ENCODE data around the gene PNLIPRP3.
"Not testable (repeated sequence)": the region's sequence is repeated elsewhere in the genome, so short reads cannot be mapped to it uniquely, and the experiment has no call there.

Gene PNLIPRP3

GRCh38 chr10:116427671-116428070 is at the start of gene PNLIPRP3:
TSS of gene PNLIPRP3 (plus strand) at chr10:116427847. CDS start at chr10:116428013, 166 bp downstream.
- no peak for ATAC-seq

GRCh38 chr10:116382290-116382689 is 45.4 kb upstream of the PNLIPRP3 start:
- no peak for ATAC-seq

DNA sequence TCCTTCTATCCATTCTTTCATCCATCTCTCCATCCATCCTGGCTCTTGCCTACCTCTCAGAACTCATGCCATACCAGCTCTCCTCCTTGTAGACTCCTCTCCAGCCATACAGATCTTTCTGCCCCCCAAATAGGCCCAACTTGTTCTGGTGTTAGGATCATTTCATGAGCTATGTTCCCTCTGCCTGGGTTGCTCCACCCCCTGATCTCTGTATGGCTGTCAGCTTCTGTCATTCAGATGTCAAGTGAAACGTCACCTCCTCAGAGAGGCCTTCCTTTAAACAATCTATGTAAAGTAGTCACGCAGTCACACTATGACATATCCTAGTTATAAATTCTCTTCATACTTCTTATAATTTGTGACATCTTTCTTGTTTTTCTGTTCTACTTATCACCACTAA is 42.3 kb upstream of the PNLIPRP3 start:
- no peak for ATAC-seq

DNA sequence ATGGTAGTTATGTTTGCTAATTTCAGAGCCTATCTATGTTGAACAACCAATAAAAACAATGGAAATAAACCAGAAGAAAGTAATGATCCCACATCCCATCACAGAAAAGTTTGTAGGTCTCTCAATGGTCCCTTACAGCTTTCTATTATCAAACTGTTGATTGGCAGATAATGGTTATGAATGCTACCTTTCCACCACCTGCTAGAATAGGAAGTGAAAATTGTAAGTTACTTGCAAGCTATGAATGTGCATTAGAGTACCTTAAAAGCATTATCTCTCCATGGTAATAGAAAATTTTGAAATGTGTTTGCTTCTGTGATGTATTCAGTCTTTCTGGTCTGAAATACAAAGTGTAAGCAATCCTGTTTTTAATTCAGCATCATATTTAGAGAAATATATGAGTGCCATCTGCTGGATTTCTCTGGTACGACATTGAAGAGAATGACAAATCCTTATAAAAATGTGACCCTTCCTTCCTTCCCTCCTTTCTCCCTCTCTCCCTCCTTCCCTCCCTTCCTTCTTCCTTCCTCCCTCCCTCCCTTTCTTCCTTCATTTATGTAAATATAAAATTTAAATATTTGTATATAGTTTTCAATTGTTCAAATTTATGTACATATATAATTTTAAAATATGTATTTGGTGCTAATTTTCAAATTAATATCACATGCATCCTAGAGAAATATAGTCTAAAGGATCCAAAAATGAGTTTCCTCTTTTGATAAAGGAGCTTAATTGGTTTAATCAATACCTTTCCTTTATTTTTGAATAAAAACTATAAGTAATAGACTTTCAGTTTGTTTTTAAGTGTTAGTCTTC is 41.4 kb upstream of the PNLIPRP3 start:
- ATAC-seq = no peak

DNA sequence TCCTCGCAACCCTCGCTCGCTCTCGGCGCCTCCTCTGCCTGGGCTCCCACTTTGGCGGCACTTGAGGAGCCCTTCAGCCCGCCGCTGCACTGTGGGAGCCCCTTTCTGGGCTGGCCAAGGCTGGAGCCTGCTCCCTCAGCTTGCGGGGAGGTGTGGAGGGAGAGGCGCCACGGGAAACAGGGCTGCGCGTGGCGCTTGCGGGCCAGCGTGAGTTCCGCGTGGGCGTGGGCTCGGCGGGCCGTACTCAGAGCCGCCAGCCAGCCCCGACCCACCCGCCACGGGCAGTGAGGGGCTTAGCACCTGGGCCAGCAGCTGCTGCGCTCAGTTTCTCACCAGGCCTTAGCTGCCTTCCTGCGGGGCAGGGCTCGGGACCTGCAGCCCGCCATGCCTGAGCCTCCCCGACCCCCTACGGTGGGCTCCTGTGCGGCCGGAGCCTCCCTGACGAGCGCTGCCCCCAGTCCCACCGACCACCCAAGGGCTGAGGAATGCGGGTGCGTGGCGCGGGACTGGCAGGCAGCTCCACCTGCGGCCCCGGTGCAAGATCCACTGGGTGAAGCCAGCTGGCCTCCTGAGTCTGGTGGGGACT is 34.3 kb upstream of the PNLIPRP3 start:
- not testable (repeated sequence) for ATAC-seq

GRCh38 chr10:116395223-116395985 is 32.2 kb upstream of the PNLIPRP3 start:
- no peak for ATAC-seq

GRCh38 chr10:116398224-116398623 is 29.4 kb upstream of the PNLIPRP3 start:
- no peak for ATAC-seq

GRCh38 chr10:116402858-116403257 is 24.8 kb upstream of the PNLIPRP3 start:
- ATAC-seq = no peak

DNA sequence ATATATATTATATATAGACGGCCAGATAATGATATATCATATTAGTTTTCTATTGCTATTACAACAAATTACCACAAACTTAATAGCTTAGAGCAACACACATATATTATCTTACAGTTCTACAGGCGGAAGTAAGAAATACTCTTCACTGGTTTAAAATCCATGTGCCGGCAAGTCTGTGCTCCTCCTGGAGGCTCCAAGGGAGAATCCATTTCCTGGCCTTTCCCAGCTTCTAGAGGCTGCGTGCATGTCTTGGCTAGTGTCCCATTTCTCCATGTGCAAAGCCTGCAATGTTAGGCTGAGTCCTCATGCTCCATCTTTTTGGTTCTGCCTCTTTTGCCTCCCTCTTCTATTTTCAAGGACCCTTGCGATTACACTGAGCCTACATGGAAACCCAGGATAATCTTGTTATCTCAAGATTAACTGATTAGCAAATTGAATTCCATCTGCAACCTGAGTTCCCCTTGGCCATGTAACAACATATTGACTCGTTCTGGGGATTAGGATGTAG is 23.9 kb upstream of the PNLIPRP3 start:
- no peak for ATAC-seq

- no peak for ATAC-seq
Observed at GRCh38 chr10:116408719-116409118, 18.9 kb upstream of the PNLIPRP3 start.

DNA sequence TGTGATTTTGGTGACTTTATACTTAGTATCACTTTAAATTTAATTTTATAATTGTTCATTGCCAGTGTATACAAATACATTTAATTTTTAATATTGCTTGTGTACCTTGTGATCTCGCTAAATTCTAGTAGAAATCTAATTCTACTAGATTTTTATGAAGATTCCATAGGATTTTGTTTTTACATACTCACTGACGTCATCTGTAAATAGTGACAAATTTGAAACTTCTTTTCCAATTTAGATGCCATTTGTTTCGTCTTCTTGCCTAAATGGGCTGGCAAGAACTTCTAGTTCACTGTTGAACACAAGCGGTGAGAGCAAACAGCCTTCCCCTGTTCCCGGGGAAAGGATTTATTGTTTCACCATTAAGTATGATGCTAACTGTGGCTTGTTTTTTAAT is 17.3 kb upstream of the PNLIPRP3 start:
- no peak for ATAC-seq

DNA sequence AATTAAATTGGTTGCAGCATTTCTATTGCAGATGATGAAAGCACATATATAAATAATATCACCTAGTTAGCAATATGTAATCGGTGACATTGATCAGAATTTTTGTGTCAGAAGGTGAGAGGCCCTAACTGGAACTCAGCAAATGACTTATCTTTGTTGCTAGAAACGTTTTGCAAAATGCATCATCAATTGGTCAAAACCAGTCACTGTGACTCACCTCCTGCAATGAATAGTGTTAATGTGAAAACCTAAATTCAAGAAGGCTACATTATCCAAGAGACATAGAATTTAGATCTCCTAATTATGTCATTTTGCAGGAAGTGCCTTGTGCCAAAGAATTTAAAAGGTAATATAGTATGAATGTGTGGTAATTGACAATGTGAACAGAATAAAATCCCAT is 9.8 kb upstream of the PNLIPRP3 start:
- ATAC-seq = no peak

DNA sequence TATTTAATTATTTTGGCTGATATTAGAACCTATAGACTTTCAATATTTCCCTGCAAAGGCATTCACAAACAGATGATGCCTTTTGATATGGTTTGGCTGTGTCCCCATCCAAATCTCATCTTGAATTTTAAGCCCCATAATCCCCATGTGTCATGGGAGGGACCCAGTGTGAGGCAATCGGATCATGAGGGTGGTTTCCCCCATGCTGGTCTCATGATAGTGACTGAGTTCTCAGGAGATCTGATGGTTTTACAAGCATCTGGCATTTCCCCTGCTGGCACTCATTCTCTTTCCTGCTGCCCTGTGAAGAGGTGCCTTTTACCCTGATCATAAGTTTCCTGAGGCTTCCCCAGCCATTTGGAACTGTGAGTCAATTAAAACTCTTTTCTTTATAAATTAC is 9.3 kb upstream of the PNLIPRP3 start:
- no peak for ATAC-seq

DNA sequence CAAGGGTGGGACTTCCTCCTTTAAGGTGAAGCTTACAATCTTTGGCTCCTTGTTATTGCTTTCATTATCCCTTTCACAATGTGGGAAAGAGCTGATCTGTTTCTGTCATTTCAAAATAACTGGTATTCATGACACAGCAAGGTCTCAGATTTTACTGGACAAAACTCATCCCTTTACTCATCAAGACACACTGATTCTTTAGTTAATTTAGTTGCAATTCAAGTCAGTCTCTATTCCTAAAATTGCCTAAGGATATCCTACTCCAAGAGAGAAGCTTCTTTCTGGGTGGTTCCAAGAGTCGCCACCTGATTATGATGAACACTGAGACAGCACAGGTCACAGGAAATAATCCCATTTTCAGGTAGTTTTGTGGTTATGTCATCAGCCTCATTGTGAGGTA is 5.8 kb upstream of the PNLIPRP3 start:
- no peak for ATAC-seq

- ATAC-seq = no peak
Observed at GRCh38 chr10:116429288-116429977, 1.8 kb downstream of the PNLIPRP3 start.

DNA sequence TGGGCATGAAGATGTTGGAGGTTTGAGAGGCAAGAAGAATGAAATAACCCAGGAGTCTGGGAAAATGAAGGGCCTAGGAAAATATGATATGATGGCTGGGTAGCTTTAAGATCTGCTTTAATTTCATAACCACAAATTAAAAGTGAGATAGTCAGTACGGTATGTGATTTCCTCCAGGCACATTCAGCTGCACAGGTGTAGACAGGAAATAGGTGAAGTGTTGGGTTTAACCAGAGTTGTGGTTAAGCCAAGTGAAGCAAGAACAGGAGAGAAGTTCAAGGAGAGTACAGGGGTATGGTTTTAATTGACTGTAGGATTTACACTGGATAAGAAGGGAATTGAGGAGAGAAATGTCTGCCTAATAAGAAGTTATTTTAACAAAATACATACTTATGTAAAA is 2.6 kb downstream of the PNLIPRP3 start:
- ATAC-seq = no peak

DNA sequence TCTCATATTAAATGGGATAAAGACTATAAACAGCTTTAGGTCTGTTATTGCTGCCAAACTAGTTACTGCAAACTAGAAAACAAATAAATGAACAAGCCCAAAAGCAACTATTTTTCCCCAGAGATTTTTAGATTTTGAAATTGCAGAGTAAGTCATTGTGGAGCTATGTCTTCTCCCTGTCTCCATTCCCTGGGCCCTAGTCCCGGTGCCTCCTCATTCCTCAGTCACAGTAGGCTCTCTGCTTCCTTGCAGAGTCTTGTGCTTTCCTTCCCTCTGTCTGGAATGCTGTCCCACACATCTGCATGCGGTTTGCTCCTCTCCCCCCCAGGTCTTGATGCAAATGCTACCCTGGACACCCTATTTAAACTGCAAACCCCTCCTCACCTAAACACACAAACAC is 4.0 kb downstream of the PNLIPRP3 start:
- no peak for ATAC-seq

DNA sequence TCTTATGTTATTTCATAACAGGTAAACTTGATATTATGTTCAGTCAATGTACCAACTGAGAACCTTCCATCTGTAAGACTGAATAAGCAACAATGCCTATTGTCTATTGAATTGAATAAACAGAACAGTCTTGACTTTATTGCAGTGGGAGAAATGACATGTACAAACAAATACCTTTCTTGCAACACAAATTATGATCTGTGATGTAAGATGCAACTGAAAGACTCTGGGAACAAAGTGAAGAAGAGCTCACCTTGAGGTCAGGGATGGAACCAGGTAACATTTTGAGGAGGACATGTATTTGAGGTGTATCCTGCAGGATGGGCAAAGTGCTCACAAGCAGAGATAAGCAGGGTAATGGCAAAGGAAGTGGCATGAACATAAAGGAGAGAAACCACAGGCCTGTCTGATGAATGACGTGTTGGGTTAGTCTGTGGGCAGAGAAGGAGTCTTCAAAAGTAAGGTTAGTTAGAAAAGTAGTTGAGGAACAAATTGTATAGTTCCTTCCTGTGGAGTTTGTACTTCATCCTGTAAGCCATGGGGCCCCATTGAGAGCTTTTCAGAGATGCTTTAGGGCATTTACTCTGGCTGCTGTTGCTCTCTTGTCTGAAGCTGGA is 9.5 kb downstream of the PNLIPRP3 start:
- ATAC-seq = no peak

DNA sequence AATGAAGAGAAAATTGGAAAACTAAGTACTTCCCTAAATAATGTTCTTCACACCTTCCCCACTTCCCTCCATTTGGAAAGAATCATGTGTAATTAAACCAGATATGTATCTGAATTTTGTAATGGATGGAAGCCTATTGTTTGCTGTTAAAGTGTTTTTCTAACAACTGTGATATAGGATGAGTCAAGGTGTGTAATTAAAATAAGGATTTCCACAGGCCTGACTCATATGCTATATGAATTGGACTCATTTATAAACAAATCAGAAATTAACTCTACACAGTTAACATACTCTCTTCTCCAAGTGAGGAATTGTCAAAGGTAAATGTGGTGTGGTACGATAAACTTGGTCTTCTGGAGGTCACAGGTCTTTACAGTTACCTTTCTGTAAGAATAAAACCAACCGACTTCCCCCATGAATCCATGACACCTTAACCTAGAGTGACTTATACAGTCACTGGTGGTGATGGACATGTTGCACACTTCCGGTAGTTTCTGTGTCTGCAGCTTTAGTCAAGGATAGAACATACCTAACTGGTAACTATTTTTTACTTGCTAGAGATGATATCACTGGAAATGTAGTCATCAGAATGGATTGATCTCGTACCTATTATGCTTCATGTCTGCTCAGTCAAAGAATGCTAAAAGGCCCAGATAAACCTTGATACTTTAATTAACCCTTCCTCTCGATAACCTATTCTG is 12.8 kb downstream of the PNLIPRP3 start:
- no peak for ATAC-seq

- ATAC-seq = no peak
Observed at GRCh38 chr10:116444527-116445142, 17.0 kb downstream of the PNLIPRP3 start.

DNA sequence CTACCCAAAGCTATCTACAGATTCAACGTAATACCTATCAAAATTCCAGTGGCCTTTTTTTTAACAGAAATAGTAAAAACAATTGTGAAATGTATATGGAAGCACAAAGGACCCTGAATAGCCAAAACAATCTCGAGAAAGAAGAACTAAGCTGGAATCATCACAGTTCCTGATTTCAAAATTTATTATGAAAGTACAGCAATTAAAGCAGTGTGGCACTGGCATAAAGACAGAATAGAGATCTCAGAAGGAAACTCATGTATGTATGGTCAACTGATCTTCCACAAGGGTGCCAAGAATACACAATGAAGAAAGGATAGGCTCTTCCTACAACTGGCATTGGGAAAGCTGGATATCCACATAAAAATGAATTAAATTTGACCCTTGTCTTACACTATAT is 23.2 kb downstream of the PNLIPRP3 start:
- ATAC-seq = no peak
